Measurements from ENCODE around the gene LGI1. TPM values are rescaled to one million over a fixed set of nuclear protein-coding genes. Genes with fewer than 3 reads are reported as not detected.

LGI1 gene
- total and polyA plus RNA-seq, 2 experiments from 2014 or later = 0.56 to 2.6 TPM

Other genes with a start within 250 kb of the LGI1 start
- 0.16 TPM in 1 of 2 replicates, not detected in the other for gene FFAR4, start 191.3 kb upstream of the LGI1 start, total RNA-seq
- gene FFAR4, start 191.3 kb upstream of the LGI1 start, polyA plus RNA-seq = 0.04 and 0.53 TPM in 2 replicates
- 494 and 527 TPM in 2 replicates for gene RBP4, start 156.7 kb upstream of the LGI1 start, total RNA-seq
- gene RBP4, start 156.7 kb upstream of the LGI1 start, polyA plus RNA-seq = 761 and 997 TPM in 2 replicates
- gene PDE6C, start 145.4 kb upstream of the LGI1 start, total RNA-seq = 0.07 and 0.08 TPM in 2 replicates
- 0.15 TPM in 1 of 2 replicates, not detected in the other for gene PDE6C, start 145.4 kb upstream of the LGI1 start, polyA plus RNA-seq
- gene FRA10AC1, start 55.3 kb upstream of the LGI1 start, total RNA-seq = 11.4 and 12.9 TPM in 2 replicates
- gene FRA10AC1, start 55.3 kb upstream of the LGI1 start, polyA plus RNA-seq = 14.9 TPM in 2 replicates
- gene SLC35G1, start 136.0 kb downstream of the LGI1 start, total RNA-seq = 19.1 and 19.3 TPM in 2 replicates
- 10.1 and 12.7 TPM in 2 replicates for gene SLC35G1, start 136.0 kb downstream of the LGI1 start, polyA plus RNA-seq
- gene PLCE1, start 236.0 kb downstream of the LGI1 start, total RNA-seq = 10.8 TPM in 2 replicates
- 4.7 and 5.2 TPM in 2 replicates for gene PLCE1, start 236.0 kb downstream of the LGI1 start, polyA plus RNA-seq